HG02623 (cell line): ENCODE data around the gene PADI2.

Source experiments
- ATAC-seq: cut with Tn5 transposase; IDR thresholded peaks from one replicate; pipeline ENCODE4 v1.9.1; 2021; ENCODE audit warnings: moderate library complexity; ENCODE audit not compliant: unreplicated experiment

Gene PADI2

DNA sequence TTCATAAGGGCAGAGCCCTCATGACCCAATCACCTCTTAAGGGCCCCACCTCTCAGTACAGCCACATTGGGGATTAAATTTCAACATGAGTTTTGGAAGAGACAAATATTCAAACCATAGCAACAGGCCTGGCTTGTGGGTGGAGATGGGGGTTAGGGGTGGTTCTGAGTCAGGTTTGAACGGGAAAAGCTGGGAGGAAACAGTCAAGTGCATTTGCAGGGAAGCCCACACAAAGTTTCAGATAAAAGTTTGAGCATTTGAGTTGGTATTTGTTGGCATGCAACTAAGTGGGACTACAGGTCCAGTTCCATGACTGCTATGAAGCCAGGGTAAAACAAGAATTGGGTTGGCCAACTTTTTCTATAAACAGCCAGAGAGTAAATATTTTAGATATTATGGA lies 21.0 kb upstream of the PADI2 start:
- no peak for ATAC-seq

DNA sequence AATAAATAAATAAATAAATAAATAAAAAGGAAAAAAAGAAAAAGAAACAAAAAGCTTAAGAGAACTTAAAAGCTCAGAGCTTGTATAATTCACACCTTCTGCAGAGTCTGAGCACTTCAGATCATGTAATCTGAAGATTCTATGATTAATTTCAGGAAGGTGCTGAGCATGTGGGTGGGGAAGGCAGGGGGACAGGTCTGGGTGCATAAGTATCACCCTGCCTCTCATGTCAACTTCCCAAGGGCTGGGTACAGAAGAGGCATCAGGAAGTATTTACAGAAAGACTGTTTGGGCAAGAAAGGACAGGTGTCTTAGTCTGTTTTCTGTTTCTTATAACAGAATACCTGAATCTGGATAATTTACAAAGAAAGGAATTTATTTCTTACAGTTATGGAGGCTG lies 20.4 kb upstream of the PADI2 start:
- ATAC-seq: no peak

DNA sequence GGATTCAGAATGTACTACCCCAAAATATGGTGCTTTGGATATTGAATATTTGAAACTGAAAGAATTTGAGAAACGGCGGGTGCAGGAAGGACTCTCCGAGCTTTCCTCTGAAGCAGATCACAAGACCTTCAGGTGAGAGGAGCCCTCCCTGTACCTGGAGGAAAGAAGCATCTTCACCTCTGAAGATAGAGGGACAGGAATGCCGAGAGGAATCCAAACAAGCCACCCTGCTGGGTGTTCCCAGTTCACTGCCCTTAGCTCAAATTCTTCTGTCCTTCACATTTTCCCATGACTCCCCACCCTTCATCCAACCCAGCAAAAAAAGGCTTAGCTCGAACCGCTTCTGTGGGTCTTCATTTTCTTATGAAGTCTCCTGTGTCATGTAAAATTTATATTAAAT lies 18.2 kb upstream of the PADI2 start:
- no peak for ATAC-seq

DNA sequence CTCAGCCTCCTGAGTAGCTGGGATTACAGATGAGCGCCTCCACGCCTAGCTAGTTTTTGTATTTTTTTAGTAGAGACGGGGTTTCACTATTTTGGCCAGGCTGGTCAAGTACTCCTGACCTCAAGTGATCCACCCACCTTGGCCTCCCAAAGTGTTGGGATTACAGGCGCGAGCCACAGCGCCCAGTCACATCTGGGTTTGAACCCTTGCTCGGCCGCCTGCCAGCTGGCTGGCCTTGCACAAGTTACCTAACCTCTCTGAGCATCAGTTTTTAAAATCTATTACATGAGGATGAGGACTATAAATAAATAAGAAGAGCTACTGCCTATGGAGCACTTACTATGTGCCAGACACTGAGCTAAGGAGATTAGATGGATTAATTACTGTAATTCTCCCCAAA lies 17.7 kb upstream of the PADI2 start:
- ATAC-seq: no peak

DNA sequence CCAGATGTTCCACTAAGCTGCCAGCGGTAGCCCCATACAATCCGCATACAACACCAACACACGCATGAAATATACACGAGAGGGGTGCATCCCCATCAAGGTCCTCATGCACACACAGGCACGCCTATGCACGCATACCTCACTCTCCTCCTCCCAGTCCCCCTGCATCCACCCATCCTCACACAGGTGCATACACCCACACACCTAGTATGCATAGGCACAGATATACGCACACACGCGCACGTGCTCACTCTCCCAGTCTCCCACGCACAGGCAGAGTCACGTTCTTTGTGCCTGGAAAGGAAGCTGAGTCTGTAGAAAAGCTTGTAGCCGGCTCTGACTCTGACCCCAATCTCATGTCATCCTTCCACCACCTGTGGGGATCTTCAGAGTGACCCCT lies 16.9 kb upstream of the PADI2 start:
- no peak for ATAC-seq

DNA sequence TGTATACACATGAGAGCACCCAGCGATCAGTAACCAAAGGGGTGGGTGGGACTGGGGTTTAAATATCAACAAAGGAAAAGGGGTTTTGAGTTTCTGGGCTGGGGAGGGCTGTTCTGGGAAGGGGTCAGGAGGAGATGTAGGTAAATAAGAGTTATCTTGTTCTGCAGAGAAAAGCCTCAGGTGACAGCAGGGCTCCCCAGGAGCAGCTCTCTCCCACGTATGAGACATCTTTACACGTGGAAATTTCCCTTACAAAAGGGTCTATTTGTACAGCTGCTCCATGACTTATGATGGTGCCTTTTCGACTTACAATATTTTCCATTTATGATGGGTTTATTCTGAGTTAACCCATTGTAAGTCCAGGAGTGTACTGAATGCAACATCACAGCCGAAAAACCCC lies 16.3 kb upstream of the PADI2 start:
- ATAC-seq: no peak

DNA sequence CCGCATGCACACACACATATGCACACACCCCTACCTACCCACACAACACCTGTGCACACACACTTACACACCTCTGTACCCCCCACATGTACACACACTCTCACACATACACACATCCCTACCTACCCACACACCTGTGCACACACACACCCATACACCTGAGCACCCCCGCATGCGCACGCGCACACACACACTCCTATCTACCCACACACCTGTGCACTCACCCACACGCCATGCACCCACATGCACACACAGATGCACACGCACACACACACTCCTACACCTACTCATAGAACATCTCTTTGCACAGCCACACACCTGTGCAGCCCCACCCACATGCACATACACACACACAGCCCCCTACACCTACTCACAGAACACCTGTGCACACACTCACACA lies 15.5 kb upstream of the PADI2 start:
- no peak for ATAC-seq

DNA sequence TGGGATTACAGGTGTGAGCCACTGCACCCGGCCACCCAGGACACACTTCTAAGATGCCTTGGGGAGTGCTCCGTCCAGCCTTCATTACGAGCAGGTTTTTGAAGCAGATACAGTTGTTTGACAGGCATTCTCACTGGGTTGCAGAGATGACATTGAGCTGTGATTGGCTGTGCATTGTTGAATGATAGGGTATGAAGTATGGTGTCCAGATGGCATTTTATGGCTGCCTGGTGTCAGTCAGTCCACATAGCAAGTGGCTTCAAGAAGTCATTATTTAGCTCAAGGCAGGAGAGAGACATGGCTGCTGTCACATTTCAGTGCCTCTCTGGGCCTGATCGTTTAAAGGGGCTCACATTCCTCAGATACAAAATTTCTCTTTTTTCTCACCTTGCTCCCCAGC lies 14.8 kb upstream of the PADI2 start:
- no peak for ATAC-seq

DNA sequence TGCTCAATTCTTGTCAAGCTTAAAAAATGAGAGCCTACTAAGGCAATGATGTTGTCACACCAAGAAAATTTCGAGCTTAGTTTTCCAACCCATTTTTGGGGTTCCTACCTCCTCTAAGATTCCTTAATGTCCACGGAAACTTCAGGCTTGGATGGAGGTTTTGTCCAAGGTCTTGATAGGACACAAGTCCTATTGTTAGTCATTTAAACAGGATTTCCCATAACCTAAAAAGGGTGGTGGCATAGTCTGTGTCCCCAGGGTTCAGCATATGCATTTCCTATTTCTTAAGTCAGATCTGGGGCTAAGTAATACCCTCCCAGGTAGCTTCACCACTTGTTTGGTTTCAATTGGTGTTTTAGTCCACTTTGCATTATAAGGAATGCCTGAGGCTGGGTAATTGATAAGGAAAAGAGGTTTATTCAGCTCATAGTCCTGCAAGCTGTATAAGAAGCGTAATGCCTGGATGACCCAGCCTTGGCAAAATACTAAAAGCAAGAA lies 10.9 kb upstream of the PADI2 start:
- ATAC-seq: no peak

DNA sequence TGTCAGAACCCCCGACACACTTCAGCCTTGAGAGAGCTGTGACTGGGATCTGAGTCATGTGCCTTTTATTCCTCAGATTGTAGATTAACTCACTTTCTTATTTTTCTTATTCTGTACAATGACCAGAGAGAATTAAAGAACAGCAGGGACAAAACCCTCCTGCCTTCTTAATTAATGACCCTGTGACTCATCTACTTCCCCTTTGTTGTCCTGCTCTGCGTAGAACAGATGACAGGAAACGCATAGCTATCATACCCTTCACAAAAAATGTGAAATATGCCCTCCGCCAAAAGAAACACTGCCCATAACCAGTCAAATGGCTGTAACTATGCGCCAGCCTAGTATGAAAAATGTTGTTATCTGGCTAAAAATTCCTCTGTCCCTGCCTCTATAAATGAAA lies 9.1 kb upstream of the PADI2 start:
- no peak for ATAC-seq

DNA sequence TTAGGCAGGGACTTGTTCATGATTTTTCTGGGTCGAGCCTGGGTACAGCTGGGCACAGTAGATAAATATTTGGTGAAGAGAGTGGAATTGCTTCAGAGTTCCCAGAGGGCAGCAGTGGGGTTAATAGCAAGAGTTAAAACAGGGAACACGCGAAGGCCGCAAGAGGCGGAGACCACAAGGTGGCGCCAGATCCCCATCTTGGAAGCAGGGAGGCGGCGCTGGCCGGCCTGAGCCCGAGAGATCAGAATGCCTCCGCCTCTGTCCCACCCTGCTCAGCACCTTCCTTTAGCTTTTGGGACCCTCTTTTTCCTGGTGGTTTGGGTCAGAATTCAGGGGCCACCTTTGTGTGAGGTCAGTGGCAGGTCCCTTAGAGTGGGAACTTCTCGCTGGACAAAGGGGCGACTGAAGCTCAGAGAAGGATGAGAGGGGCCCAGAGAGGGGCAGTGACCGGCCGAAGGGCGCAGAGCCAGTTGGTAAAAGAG lies 6.5 kb upstream of the PADI2 start:
- ATAC-seq: no peak

DNA sequence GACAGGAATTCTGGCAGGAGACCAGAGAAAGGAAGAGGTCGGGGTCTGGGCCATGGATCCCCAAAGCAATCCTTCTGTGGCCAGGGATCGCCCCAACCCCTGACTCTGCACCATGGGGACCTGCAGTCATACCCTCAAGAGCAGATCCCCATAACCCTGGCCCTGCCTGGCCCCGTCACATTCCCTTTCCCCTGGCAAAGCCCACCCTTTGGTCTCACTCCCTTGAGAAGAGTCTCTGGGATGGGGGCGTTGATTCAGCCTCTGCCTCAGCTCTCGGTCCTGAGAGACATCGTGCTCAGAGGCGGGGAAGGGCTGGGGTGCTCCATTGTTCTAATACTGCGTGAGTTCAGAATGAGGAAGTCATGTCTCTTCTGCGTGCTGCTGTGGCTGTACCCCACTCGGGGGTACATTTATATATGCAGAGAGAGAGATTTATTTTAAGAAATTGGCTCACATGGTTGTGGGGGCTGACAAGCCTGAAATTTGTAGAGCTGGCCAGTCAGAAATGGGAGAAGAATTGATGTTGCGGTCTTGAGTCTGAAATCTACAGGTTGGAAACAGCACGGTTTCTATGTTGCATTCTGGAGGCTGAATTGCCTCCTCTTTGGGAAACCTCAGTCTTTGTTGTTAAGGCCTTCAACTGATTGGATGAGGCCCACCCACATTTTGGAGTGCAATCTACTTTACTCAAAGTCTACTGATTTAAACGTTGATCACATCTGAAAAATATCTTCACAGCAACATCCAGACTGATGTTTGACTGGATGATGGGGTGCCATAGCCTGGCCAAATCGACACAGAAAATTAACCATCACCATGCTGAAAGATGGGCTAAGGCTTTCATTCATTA lies 4.2 kb upstream of the PADI2 start:
- ATAC-seq: no peak

DNA sequence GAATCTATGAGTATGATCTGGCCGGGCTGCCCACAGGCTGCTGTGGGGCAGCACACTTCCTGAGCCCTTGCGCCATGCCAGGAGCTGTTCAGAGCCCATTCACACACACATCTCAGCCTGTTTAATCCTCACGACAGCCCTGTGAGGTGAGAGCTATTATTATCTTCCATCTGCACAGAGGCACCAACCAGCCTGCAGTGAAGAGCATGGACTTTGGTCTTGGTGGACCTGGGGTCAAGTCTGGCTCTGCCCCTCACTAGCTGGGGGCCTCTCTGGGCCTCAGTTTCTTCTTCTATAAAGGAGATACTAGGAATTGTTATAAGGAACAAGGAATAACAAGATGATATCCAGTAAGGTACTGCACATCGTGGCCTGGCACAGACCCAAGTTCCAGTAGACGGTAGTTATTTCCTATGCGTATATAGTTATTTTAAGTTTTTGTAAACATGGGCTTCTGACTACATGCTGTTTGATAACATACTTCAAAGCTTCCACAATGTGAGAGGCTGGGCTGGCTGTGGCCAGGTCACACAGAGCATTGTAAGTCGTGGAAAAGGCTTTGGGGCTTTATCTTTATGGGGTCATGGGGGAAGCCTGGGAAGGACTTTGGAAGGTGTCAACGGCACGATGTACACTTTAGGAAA lies 3.4 kb upstream of the PADI2 start:
- ATAC-seq: no peak

DNA sequence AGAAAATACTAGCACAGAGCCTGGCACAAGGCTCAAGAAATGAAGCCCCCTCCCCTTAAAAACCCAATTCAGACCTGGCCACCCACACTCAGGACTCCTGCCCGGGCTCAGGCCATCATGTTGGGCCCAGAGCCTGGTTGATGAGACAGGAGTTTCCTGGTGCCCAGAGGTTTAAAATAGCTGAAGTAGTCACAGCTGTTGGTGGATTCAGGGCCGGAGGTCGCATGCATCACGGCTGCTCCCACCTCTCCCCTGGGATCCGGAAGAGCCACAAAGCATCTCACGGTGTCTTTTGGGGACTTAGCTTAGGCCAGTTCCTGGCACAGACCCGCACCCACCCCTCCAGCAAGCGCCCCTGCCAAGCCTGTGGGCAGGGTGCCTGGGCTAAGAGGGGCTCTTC lies 2.6 kb upstream of the PADI2 start:
- no peak for ATAC-seq

DNA sequence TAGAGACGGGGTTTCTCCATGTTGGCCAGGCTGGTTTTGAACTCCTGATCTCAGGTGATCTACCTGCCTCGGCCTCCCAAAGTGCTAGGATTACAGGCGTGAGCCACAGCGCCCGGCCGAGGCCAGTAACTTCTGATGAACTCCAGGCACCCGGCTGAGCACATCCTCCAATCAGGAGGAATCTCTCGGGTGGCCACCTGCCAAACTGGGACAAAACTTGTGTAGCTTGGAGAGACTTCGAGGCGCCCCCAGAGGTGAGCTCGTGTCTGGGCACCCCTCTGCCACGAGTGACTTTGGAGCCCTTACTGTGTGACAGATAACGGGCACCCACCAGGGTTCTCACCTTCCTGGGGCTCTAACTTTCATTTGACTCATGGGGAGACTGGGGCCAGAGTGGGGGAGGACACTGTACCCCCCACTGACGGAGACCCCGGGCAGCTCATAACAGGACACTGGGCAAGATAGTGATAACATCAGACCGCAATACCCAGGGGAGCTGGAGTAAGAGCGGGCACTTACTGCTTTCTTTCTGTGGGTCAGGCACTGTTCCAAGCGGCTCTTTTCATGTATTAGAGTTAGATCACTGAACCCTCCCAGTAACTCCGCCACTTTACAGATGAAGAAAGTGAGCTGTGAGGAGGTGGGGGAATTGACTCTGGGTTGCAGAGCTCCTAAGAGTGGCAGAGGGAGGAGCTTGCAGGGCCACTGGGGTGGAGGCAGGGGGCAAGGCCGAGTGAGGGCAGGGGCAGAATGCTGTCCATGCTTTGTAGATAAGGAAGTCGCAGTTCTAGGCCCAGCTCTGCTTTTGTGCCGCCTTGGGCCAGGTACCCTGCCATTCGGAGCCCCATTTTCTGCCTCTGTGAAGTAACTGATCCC lies 1.9 kb upstream of the PADI2 start:
- no peak for ATAC-seq

DNA sequence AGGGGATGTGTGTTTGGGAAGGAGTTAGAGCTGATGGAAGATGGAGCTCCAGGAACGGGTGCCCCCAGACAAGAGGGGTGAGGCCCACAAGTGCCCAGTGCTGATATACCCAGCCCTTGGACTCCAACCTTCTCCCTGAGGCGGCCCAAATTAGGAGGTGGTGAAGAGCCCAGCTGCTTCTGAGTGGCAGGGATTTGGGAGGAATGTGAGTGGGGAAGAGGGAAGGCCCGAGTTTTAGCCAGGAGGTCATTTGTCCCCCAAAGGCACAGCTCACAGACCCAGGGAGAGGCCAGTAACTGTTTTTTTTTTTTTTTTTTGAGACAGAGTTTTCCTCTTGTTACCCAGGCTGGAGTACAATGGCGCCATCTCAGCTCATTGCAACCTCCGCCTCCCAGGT lies 1.2 kb upstream of the PADI2 start:
- ATAC-seq: no peak

DNA sequence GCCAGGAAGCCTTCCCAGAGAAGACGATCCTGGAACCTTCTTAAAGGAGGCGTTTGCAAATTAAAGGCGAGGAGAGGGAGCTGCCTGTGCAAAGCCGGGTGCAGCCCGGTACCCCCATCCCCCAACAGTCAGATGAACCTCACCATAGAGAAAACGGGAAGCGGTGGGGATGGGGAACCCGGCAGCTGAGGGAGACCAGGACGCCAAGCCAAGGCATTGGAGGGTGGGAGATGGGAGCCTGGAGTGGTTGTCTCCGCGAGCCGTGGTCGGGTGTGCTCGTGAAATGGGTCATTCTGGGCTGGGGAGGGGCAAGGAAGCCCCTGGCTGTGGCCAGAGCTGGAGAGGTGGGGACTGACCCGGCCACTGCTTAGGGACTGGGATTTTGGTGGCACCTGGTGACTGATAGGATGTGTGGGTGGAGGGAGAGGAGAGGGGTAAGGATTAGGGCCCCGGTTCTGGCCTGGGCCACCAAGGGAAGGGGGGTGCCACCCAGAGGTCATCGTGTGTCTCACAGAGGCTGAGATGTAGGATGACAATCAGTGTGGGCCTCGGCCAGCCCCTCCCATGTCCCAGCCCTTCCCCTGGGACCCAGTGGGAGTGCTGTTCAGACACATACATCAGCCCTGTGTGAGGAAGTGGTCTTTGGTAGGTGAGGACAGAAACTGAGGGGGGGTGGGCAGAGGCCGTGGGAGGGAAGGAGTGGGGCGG lies 676 bp upstream of the PADI2 start:
- no peak for ATAC-seq

DNA sequence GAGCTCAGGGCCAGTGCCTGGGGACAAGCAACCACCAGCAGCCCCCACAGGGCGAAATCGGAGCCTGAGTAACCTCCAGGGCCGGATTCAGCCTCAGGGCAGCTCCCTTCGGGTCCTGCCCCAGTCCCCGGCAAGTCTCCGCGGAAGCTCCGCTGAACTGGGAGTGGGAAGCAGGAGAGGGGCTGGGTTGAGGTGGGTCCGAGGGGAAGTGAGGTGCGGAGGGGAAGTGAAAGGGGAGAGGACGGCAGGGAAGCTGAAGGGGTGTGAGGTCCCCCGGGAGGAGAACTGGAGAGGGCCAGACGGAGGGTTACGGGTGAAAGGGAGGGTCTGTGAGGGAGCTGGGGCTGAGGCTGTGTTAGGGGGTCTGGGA lies 560 bp downstream of the PADI2 start:
- ATAC-seq: no peak

DNA sequence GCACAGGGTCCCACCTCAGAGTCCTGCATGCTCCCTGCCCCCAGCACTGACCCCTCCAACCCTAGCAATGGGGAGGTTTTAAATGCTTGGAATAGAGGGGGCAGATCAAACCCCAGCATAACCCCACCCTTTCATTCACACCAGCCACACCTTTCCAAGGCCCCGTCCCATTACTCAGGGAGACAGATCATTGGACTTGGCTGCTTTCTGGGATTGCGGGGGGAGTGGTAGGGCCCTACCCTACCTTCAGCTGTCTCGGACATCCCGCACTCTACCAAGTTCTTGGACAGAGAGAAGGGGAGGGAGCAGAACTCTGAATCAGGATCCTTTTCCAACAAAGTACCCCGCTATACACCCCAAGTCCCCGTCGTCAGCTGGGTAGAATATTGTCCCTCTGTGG lies 983 bp downstream of the PADI2 start:
- no peak for ATAC-seq

DNA sequence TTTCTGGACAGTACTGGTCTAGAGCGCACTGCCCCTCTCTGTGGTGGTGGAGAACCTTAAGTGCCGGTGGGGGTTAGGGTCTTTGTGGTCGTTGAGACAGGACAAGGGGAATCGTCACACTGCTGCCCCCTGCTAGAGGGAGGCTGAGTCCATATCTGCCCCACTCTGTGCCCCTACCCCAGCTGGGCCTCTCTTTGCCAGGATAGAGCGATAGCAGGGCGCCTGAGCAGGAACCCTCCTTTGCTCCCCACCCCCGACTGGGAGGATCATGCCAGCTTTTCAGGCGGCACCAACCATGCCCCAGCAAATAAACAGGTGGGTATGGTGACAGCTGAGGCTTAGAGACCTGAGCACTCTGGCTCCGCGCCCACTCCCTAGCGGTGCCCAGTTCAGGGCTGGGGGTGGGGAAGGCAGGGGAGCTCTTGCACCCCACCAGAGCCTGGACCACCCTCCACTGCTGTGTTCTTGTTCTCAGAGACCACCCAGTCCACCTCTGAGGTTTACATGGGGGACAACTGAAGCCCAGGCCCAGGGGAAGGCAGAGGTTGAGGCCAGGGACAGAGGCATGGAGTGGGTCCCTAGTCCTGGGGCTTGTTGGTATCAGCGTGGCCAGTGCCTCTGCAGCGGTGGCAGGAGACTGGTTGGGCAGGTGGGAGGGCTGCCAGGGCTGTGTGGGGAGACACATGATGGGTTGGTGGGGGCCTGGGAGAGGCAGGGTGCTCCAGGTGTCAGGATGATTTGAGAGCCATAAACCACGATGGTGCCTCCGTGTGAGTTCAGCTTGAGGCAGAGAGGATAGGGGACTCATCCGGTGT lies 1.6 kb downstream of the PADI2 start:
- no peak for ATAC-seq
